Central memory CD8-positive, alpha-beta T cell (primary cell): ENCODE results near the gene EVC.

Source experiments
- ATAC-seq: fragments of 150-1000 bp; cut with Tn5 transposase; replicated peaks from 2 replicates; pipeline ENCODE4 v1.10.0; 2022; ENCODE audit warnings: mild to moderate bottlenecking, moderate FRiP score, moderate number of reproducible peaks; ENCODE audit not compliant: poor library complexity, severe bottlenecking; ENCODE audit errors: extremely low read depth
- DNase-seq, 2 donors: peaks; one replicate each; pipeline ENCODE4 v3.0.0; 2021; ENCODE audit warnings: low spot score in 2 of 2
- H3K27ac Mint-ChIP-seq: one replicate; pipeline ENCODE4 v1.8.0; 2022; ENCODE audit warnings: low read depth, mild to moderate bottlenecking, moderate library complexity, mixed read lengths
- H3K27me3 Mint-ChIP-seq: one replicate; pipeline ENCODE4 v1.8.0; 2022; ENCODE audit warnings: mixed read lengths
- H3K36me3 Mint-ChIP-seq: one replicate; pipeline ENCODE4 v1.8.0; 2022; ENCODE audit warnings: mild to moderate bottlenecking, moderate library complexity, mixed read lengths; ENCODE audit not compliant: insufficient read depth
- H3K4me1 Mint-ChIP-seq: one replicate; pipeline ENCODE4 v1.8.0; 2022; ENCODE audit warnings: mixed read lengths
- H3K4me3 Mint-ChIP-seq: one replicate; pipeline ENCODE4 v1.8.0; 2022; ENCODE audit warnings: mild to moderate bottlenecking, moderate library complexity, mixed read lengths
- H3K9me3 Mint-ChIP-seq: one replicate; pipeline ENCODE4 v1.8.0; 2022; ENCODE audit warnings: mixed read lengths

EVC gene

GRCh38 chr4:5791654-5792053 lies 80.7 kb downstream of the EVC start:
- Mint-ChIP-seq H3K27me3 (no peaks in the 10 kb centered on the region), H3K4me3 (no peak overlapping the region), H3K27ac (no peak overlapping the region), H3K9me3 (no peaks in the 10 kb centered on the region), H3K4me1 (no peaks in the 10 kb centered on the region), H3K36me3 (peaks cover 2% of the 10 kb centered on the region)
- ATAC-seq (no peak), DNase-seq (no peak)

GRCh38 chr4:5793514-5793913 lies 82.5 kb downstream of the EVC start:
- Mint-ChIP-seq H3K27me3 (no peaks in the 10 kb centered on the region), H3K9me3 (no peaks in the 10 kb centered on the region), H3K4me3 (no peak overlapping the region), H3K27ac (no peak overlapping the region), H3K4me1 (no peaks in the 10 kb centered on the region), H3K36me3 (peaks cover 3% of the 10 kb centered on the region)
- ATAC-seq, result no peak
- no peak for DNase-seq

GRCh38 chr4:5795580-5795979 lies 84.6 kb downstream of the EVC start:
- no peaks in the 10 kb centered on the region for H3K27me3 Mint-ChIP-seq
- no peaks in the 10 kb centered on the region for H3K4me1 Mint-ChIP-seq
- ATAC-seq (no peak), DNase-seq (no peak)
- H3K9me3 Mint-ChIP-seq, result no peaks in the 10 kb centered on the region
- H3K4me3 Mint-ChIP-seq, result no peak overlapping the region
- peaks cover 3% of the 10 kb centered on the region for H3K36me3 Mint-ChIP-seq
- H3K27ac Mint-ChIP-seq, result no peak overlapping the region

- Mint-ChIP-seq H3K27me3 (no peaks in the 10 kb centered on the region), H3K36me3 (peaks cover 3% of the 10 kb centered on the region), H3K4me3 (no peak overlapping the region), H3K27ac (no peak overlapping the region), H3K4me1 (no peaks in the 10 kb centered on the region), H3K9me3 (no peaks in the 10 kb centered on the region)
- ATAC-seq (no peak), DNase-seq (no peak)
These were observed 86.0 kb downstream of the EVC start for GRCh38 chr4:5796976-5797375.

GRCh38 chr4:5797866-5798265 lies 86.9 kb downstream of the EVC start:
- ATAC-seq (no peak), DNase-seq (no peak)
- H3K9me3 Mint-ChIP-seq, result no peaks in the 10 kb centered on the region
- no peak overlapping the region for H3K4me3 Mint-ChIP-seq
- peaks cover 3% of the 10 kb centered on the region for H3K36me3 Mint-ChIP-seq
- no peaks in the 10 kb centered on the region for H3K27me3 Mint-ChIP-seq
- no peaks in the 10 kb centered on the region for H3K4me1 Mint-ChIP-seq
- H3K27ac Mint-ChIP-seq, result no peak overlapping the region

GRCh38 chr4:5798462-5798861 lies 87.5 kb downstream of the EVC start:
- Mint-ChIP-seq H3K9me3 (no peaks in the 10 kb centered on the region), H3K4me3 (no peak overlapping the region), H3K36me3 (peaks cover 3% of the 10 kb centered on the region), H3K27me3 (no peaks in the 10 kb centered on the region), H3K4me1 (no peaks in the 10 kb centered on the region), H3K27ac (no peak overlapping the region)
- ATAC-seq, result no peak
- no peak for DNase-seq

GRCh38 chr4:5798946-5799345 lies 87.9 kb downstream of the EVC start:
- no peak overlapping the region for H3K27ac Mint-ChIP-seq
- DNase-seq, result no peak
- no peaks in the 10 kb centered on the region for H3K27me3 Mint-ChIP-seq
- ATAC-seq, result no peak
- H3K36me3 Mint-ChIP-seq, result peaks cover 3% of the 10 kb centered on the region
- H3K4me3 Mint-ChIP-seq, result no peak overlapping the region
- no peaks in the 10 kb centered on the region for H3K9me3 Mint-ChIP-seq
- H3K4me1 Mint-ChIP-seq, result no peaks in the 10 kb centered on the region

GRCh38 chr4:5799406-5799805 lies 88.4 kb downstream of the EVC start:
- no peaks in the 10 kb centered on the region for H3K4me1 Mint-ChIP-seq
- H3K27me3 Mint-ChIP-seq, result no peaks in the 10 kb centered on the region
- no peaks in the 10 kb centered on the region for H3K9me3 Mint-ChIP-seq
- no peak overlapping the region for H3K27ac Mint-ChIP-seq
- H3K36me3 Mint-ChIP-seq, result peaks cover 3% of the 10 kb centered on the region
- H3K4me3 Mint-ChIP-seq, result no peak overlapping the region
- DNase-seq, result no peak
- no peak for ATAC-seq

GRCh38 chr4:5800496-5800895 lies 89.5 kb downstream of the EVC start:
- Mint-ChIP-seq H3K36me3 (peaks cover 3% of the 10 kb centered on the region), H3K9me3 (no peaks in the 10 kb centered on the region), H3K4me3 (no peak overlapping the region), H3K27ac (no peak overlapping the region), H3K4me1 (no peaks in the 10 kb centered on the region), H3K27me3 (no peaks in the 10 kb centered on the region)
- no peak for ATAC-seq
- DNase-seq, result no peak

GRCh38 chr4:5801696-5802095 lies 90.7 kb downstream of the EVC start:
- H3K36me3 Mint-ChIP-seq, result peaks cover 3% of the 10 kb centered on the region
- ATAC-seq (no peak), DNase-seq (no peak)
- H3K4me1 Mint-ChIP-seq, result no peaks in the 10 kb centered on the region
- H3K27ac Mint-ChIP-seq, result no peak overlapping the region
- no peak overlapping the region for H3K4me3 Mint-ChIP-seq
- no peaks in the 10 kb centered on the region for H3K9me3 Mint-ChIP-seq
- H3K27me3 Mint-ChIP-seq, result no peaks in the 10 kb centered on the region

- DNase-seq (no peak), ATAC-seq (no peak)
- peaks cover 3% of the 10 kb centered on the region for H3K36me3 Mint-ChIP-seq
- no peaks in the 10 kb centered on the region for H3K9me3 Mint-ChIP-seq
- no peak overlapping the region for H3K4me3 Mint-ChIP-seq
- no peaks in the 10 kb centered on the region for H3K27me3 Mint-ChIP-seq
- no peak overlapping the region for H3K27ac Mint-ChIP-seq
- H3K4me1 Mint-ChIP-seq, result no peaks in the 10 kb centered on the region
These were observed 91.6 kb downstream of the EVC start for GRCh38 chr4:5802565-5802964.

- H3K4me3 Mint-ChIP-seq, result no peak overlapping the region
- no peak for DNase-seq
- H3K27ac Mint-ChIP-seq, result no peak overlapping the region
- H3K27me3 Mint-ChIP-seq, result no peaks in the 10 kb centered on the region
- ATAC-seq, result no peak
- H3K9me3 Mint-ChIP-seq, result no peaks in the 10 kb centered on the region
- no peaks in the 10 kb centered on the region for H3K4me1 Mint-ChIP-seq
- H3K36me3 Mint-ChIP-seq, result peaks cover 1% of the 10 kb centered on the region
These were observed 93.7 kb downstream of the EVC start for GRCh38 chr4:5804656-5805055.

- H3K36me3 Mint-ChIP-seq, result peaks cover 1% of the 10 kb centered on the region
- no peaks in the 10 kb centered on the region for H3K4me1 Mint-ChIP-seq
- no peaks in the 10 kb centered on the region for H3K27me3 Mint-ChIP-seq
- no peaks in the 10 kb centered on the region for H3K9me3 Mint-ChIP-seq
- DNase-seq, result no peak
- H3K27ac Mint-ChIP-seq, result no peak overlapping the region
- no peak for ATAC-seq
- H3K4me3 Mint-ChIP-seq, result no peak overlapping the region
These were observed 94.3 kb downstream of the EVC start for GRCh38 chr4:5805270-5805669.

GRCh38 chr4:5808081-5808741 lies 97.2 kb downstream of the EVC start:
- no peaks in the 10 kb centered on the region for H3K27me3 Mint-ChIP-seq
- DNase-seq (no peak), ATAC-seq (no peak)
- H3K4me1 Mint-ChIP-seq, result no peaks in the 10 kb centered on the region
- no peak overlapping the region for H3K27ac Mint-ChIP-seq
- H3K4me3 Mint-ChIP-seq, result no peak overlapping the region
- no peaks in the 10 kb centered on the region for H3K36me3 Mint-ChIP-seq
- H3K9me3 Mint-ChIP-seq, result no peaks in the 10 kb centered on the region
